Adipocyte (in vitro differentiated cells): ENCODE results near the gene SSR3.

Source experiments
- DNase-seq: peaks from one replicate; pipeline ENCODE4 v3.0.0-alpha.2; 2015; ENCODE audit warnings: low read depth
- H3K27me3 ChIP-seq: replicated peaks from 2 replicates; pipeline ENCODE4 v1.7.0; 2013; ENCODE audit warnings: mild to moderate bottlenecking, low read length, moderate library complexity; ENCODE audit not compliant: control insufficient read depth, insufficient read depth
- H3K36me3 ChIP-seq: 2 replicates; pipeline ENCODE4 v1.7.0; 2013; ENCODE audit warnings: low read length, mild to moderate bottlenecking, moderate library complexity; ENCODE audit not compliant: control insufficient read depth, insufficient read depth, severe bottlenecking
- H3K4me1 ChIP-seq: 2 replicates; pipeline ENCODE4 v1.7.0; 2013; ENCODE audit warnings: mild to moderate bottlenecking, low read length, moderate library complexity; ENCODE audit not compliant: control insufficient read depth, insufficient read depth
- H3K4me3 ChIP-seq: 2 replicates; pipeline ENCODE4 v1.7.0; 2013; ENCODE audit warnings: mild to moderate bottlenecking, low read length, moderate library complexity
- H3K9ac ChIP-seq: 2 replicates; pipeline ENCODE4 v1.7.0; 2013; ENCODE audit warnings: mild to moderate bottlenecking, low read length, moderate library complexity
- H3K9me3 ChIP-seq: 2 replicates; pipeline ENCODE4 v1.7.0; 2013; ENCODE audit warnings: mild to moderate bottlenecking, low read length, moderate library complexity; ENCODE audit not compliant: control insufficient read depth

The SSR3 gene

GRCh38 chr3:156587760-156588069, 32.8 kb upstream of the SSR3 start:
- H3K27me3 ChIP-seq: no peaks in the 10 kb centered on the region
- no peaks in the 10 kb centered on the region for H3K9me3 ChIP-seq
- no peak for DNase-seq
- H3K4me3 ChIP-seq: no peak overlapping the region
- H3K4me1 ChIP-seq: peaks cover 12% of the 10 kb centered on the region
- no peak overlapping the region for H3K9ac ChIP-seq
- H3K36me3 ChIP-seq: no peaks in the 10 kb centered on the region

- H3K4me3 ChIP-seq: no peak overlapping the region
- no peaks in the 10 kb centered on the region for H3K27me3 ChIP-seq
- H3K36me3 ChIP-seq: no peaks in the 10 kb centered on the region
- no peaks in the 10 kb centered on the region for H3K9me3 ChIP-seq
- peaks cover 12% of the 10 kb centered on the region for H3K4me1 ChIP-seq
- peak overlapping the region; percentile 14 for H3K9ac ChIP-seq
- DNase-seq: no peak
Observed at GRCh38 chr3:156586905-156587759, 32.2 kb upstream of the SSR3 start.

- no peak for DNase-seq
- Histone ChIP-seq H3K36me3 (no peaks in the 10 kb centered on the region), H3K4me1 (peaks cover 12% of the 10 kb centered on the region), H3K27me3 (no peaks in the 10 kb centered on the region), H3K4me3 (no peak overlapping the region), H3K9ac (no peak overlapping the region), H3K9me3 (no peaks in the 10 kb centered on the region)
Observed at GRCh38 chr3:156583469-156583868, 28.6 kb upstream of the SSR3 start.

GRCh38 chr3:156582532-156583183, 27.7 kb upstream of the SSR3 start:
- no peaks in the 10 kb centered on the region for H3K9me3 ChIP-seq
- H3K27me3 ChIP-seq: no peaks in the 10 kb centered on the region
- H3K4me3 ChIP-seq: no peak overlapping the region
- H3K36me3 ChIP-seq: no peaks in the 10 kb centered on the region
- peaks cover 19% of the 10 kb centered on the region for H3K4me1 ChIP-seq
- DNase-seq: no peak
- H3K9ac ChIP-seq: no peak overlapping the region

- peaks cover 19% of the 10 kb centered on the region for H3K4me1 ChIP-seq
- H3K27me3 ChIP-seq: no peaks in the 10 kb centered on the region
- no peak overlapping the region for H3K9ac ChIP-seq
- DNase-seq: no peak
- H3K4me3 ChIP-seq: no peak overlapping the region
- H3K36me3 ChIP-seq: no peaks in the 10 kb centered on the region
- H3K9me3 ChIP-seq: no peaks in the 10 kb centered on the region
Observed at GRCh38 chr3:156581954-156582353, 27.0 kb upstream of the SSR3 start.

- peaks cover 15% of the 10 kb centered on the region for H3K4me1 ChIP-seq
Observed at GRCh38 chr3:156581033-156581432, 26.1 kb upstream of the SSR3 start.

GRCh38 chr3:156579427-156579851, 24.5 kb upstream of the SSR3 start:
- no peak overlapping the region for H3K4me3 ChIP-seq
- DNase-seq: no peak
- peaks cover 15% of the 10 kb centered on the region for H3K4me1 ChIP-seq
- H3K27me3 ChIP-seq: no peaks in the 10 kb centered on the region
- H3K9me3 ChIP-seq: no peaks in the 10 kb centered on the region
- H3K9ac ChIP-seq: no peak overlapping the region
- no peaks in the 10 kb centered on the region for H3K36me3 ChIP-seq

More at GRCh38 chr3:156581033-156581432, 26.1 kb upstream of the SSR3 start:
- Histone ChIP-seq H3K36me3 (no peaks in the 10 kb centered on the region), H3K4me3 (no peak overlapping the region), H3K27me3 (no peaks in the 10 kb centered on the region), H3K9ac (no peak overlapping the region), H3K9me3 (no peaks in the 10 kb centered on the region)
- DNase-seq: no peak

GRCh38 chr3:156577736-156578135, 22.8 kb upstream of the SSR3 start:
- peaks cover 15% of the 10 kb centered on the region for H3K4me1 ChIP-seq
- no peaks in the 10 kb centered on the region for H3K36me3 ChIP-seq
- no peak overlapping the region for H3K4me3 ChIP-seq
- no peak overlapping the region for H3K9ac ChIP-seq
- no peaks in the 10 kb centered on the region for H3K9me3 ChIP-seq
- peak; percentile 46 for DNase-seq
- no peaks in the 10 kb centered on the region for H3K27me3 ChIP-seq

- Histone ChIP-seq H3K4me1 (peaks cover 15% of the 10 kb centered on the region), H3K27me3 (no peaks in the 10 kb centered on the region), H3K9ac (no peak overlapping the region), H3K36me3 (no peaks in the 10 kb centered on the region), H3K4me3 (no peak overlapping the region), H3K9me3 (no peaks in the 10 kb centered on the region)
- DNase-seq: no peak
Observed at GRCh38 chr3:156576651-156577348, 21.9 kb upstream of the SSR3 start.

GRCh38 chr3:156576051-156576450, 21.1 kb upstream of the SSR3 start:
- no peak for DNase-seq
- H3K4me3 ChIP-seq: no peak overlapping the region
- H3K9ac ChIP-seq: no peak overlapping the region
- H3K9me3 ChIP-seq: no peaks in the 10 kb centered on the region
- H3K27me3 ChIP-seq: no peaks in the 10 kb centered on the region
- no peaks in the 10 kb centered on the region for H3K36me3 ChIP-seq
- H3K4me1 ChIP-seq: peaks cover 15% of the 10 kb centered on the region

GRCh38 chr3:156575641-156576040, 20.7 kb upstream of the SSR3 start:
- no peaks in the 10 kb centered on the region for H3K27me3 ChIP-seq
- no peak overlapping the region for H3K4me3 ChIP-seq
- peaks cover 15% of the 10 kb centered on the region for H3K4me1 ChIP-seq
- no peaks in the 10 kb centered on the region for H3K36me3 ChIP-seq
- no peak overlapping the region for H3K9ac ChIP-seq
- H3K9me3 ChIP-seq: no peaks in the 10 kb centered on the region
- DNase-seq: no peak
